CD4-positive, alpha-beta T cell treated with Interleukin-6 for 4 hours (primary cell): Measurements from ENCODE around the gene GRWD1.

Experiments used
- DNase-seq: peaks from one replicate; pipeline ENCODE4 v3.0.0-alpha.2; 2020; ENCODE audit warnings: mixed read lengths

GRWD1 gene

DNA sequence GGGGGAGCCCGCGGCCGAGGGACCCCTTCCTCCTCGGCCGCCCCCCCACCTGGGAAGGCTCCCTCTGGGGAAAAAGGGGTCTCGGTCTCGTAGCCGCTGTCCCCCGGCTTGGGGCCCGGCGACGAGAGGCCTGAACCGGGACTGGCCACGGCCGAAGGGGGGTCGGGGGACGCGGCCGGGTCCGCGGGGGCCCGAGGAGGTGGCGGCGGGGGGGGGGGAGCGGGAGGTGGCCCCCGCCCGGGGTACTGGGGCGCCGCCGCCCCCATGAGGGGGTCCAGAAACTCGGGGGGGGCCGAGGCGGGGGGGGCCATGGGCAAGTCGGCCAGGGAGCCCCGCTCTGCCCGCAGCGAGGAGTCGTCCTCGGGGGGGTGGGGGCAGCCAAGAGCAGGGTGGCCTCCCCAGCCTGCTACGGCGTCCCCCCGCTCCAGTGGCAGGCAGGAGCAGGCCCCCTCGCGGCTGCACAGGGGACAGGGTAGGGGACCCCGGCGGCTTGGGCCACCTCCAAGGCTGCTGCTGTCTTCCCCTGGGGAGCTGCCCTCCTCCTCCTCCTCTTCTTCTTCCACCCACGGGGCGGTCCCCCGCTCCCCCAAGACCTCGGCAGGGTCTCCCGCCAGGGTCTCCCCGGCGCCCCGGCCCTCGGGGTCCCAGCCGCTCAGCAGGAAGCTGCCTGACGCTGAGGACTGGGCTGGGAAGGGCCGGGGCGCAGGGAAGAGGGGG, 53.0 kb downstream of the GRWD1 start:
- DNase-seq, result no peak

DNA sequence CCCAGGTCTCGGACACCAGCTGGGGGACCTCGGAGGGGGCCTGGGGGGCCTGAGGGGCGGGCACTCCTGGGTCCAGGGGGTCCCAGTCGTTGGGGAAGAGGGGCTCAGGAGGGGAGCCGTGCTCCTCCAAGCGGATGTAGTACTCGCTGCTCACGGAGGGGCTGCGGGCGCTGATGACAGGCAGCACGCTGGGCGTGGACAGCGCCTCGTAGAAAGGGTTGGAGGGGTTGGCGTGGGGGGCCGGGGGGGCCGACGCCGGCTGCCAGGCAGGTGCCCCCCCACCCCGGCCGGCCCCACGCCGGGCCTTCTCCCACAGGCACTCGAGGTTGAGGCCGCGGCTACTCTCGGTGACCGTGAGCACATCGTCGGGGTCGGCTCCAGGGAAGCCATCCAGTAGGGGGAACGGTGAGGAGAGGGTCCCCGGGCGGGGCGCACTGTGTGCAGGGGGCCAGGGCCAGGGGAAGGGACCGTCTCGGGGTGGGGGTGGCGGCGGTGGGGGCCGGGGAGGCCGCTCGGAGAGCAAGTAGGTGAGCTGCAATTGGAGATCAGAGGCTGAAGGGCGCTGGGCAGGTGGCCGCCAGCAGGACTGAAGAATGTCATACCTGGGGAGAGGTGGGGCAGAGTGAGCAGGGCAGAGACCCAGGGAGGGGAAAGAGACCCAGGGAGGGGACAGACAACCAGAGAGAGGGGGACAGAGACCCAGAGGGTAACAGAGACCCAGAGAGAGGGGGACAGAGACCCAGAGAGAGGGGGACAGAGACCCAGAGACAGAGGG, 53.7 kb downstream of the GRWD1 start:
- DNase-seq, result no peak

DNA sequence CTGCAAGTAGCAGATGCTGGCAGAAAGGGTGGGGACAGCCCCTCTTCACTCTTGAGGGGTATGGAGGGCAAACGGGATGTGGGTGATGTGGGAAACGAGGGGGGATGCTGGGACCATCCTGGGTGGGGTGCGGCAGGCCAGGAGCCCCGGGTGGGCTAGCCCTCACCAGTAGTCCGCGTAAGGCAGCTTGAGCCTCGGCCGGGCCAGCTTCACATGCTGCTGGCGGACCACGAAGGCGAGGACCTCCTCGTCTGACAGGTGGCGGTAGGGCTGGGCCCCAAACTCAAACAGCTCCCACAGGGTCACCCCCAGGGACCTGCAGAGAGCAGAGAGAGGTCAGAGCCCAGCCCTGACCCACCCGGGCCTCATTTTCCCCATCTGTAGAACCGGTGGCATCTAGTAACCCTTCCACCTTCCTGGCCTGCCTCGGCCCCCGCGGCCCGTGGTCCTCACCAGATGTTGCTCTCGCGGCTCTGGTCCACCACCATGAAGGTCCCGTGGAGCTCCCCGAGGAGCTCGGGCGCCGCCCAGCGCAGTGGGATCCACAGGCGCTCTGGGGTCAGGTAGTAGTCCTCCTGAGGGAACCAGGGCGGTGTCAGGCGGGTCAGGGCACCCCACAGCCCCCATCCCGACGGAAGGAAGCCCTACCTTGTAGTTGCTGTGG, 55.2 kb downstream of the GRWD1 start:
- DNase-seq, result no peak

DNA sequence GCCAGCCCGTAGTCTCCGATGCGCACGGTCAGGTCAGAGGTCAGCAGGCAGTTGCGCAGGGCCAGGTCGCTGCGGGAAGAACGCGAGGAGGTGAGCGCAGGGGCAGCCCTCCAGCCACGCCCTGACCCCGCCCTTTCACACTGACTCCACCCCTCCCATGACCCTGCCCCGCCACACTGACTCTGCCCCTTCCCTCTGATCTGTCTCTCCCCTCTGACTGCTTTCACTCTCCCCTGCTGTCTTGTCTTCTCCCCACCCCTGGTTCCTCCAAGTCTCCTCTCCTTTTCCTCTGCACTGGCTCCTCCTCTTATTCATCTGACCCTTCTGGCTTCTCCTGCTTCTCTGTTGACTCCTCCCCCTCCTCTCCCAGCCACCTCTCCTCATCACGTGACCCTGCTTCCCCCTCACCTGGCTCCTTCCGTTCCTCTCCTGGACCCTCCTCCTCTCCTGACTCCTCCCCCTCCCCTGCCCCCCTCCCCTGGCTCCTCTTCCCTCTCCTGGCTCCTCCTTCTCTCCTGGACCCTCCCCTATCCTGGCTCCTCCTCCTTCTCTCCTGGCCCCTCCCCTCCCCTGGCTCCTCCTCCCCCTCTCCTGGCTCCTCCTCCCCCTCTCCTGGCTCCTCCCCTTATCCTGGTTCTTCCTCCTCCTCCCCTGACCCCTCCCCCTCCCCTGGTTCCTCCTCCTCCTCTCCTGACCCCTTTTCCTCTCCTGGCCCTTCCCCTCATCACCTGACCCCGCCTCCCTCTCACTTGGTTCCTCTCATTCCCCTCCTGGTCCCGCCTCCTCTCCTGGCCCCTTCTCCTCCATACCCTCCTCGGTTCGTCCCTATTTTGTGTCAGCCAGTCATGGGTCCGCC, 55.9 kb downstream of the GRWD1 start:
- DNase-seq, result peak; percentile 92

DNA sequence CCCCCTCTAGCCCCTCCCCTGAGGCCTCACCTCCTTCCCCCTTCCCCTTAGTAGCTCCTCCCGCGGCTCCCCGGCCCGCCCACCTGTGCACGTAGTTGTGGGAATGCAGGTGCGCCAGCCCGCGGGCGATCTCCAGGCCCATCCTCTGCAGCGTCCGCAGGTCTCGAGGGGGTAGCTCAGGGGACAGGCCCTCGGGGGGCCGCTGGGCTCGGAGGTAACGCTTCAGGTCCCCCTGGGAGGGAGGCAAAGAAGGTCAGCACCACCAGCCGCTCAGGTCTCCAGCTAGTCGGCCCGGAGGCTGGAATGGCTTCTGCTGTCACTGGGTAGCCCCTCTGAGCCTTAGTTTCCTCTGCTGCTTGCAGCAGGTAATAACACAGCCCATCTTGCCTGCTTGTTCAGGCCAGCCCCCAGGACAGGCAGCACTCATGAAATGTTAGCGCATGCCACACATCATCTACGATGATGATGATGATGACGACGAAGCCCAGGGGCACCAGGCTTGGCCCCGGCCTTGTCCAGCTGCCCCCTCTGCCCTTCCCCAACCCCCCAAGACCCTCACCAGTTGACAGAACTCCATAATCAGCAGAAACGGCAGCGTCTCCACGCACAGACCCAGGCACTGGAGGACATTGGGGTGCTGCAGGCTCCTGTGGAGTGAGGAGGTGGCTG, 56.7 kb downstream of the GRWD1 start:
- no peak for DNase-seq

DNA sequence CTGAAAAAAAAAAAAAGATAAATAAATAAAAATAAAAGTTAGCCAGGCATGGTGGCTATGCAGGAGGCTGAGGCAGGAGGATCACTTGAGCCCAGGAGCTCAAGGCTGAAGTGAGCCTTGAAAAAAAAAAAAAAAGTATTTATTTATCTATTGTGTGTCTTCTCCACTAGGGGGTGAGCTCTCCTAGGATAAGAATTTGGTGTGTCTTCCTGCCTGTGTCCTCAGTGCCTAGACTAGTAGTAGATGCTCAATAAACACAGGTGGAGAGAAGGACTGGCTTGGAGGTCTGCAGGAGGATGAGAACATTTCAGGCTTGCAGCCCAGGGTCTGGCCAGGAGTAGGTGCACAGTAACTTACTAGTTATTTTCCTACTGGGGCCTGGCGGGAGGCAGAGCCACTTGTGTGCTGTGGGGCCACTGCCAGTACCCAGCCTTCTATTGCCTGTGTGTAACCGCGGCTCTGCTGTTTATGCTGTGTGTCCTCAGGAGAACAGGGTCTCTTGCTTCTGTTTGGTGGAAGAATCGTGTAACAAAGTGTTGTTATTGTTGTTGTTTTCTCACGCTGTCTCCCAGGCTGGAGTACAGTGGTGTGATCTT, 60.5 kb downstream of the GRWD1 start:
- DNase-seq, result peak; percentile 23
